ENCODE measurements around the gene CWF19L2. TPM values are rescaled to one million over a fixed set of nuclear protein-coding genes. Genes with fewer than 3 reads are reported as not detected.

The CWF19L2 gene
- total RNA-seq, 1 donor from 2014 or later: 17.9 TPM

DNA sequence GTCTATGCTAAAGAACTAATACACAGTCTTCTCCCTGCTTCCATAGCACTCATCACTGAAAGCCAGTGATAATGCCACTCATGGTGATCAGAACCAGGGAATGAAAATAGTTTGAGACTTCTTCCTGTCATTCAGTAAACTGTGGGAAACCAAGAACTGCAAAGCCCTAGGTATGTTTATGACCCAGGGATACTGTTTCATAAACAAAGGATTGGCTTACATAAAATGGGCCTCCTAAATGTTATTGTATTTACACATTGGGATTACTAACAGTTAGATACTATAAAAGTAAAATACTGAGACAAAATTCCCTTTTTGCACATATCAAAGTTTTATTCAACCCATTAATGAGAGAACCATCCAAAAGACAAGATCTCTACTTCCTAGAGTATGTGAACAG, 21.3 kb upstream of the CWF19L2 start:
- no peaks in the 10 kb centered on the region for H3K4me1 Mint-ChIP-seq (ENCODE audit: low read depth)
- TF ChIP-seq, protein P1, sequence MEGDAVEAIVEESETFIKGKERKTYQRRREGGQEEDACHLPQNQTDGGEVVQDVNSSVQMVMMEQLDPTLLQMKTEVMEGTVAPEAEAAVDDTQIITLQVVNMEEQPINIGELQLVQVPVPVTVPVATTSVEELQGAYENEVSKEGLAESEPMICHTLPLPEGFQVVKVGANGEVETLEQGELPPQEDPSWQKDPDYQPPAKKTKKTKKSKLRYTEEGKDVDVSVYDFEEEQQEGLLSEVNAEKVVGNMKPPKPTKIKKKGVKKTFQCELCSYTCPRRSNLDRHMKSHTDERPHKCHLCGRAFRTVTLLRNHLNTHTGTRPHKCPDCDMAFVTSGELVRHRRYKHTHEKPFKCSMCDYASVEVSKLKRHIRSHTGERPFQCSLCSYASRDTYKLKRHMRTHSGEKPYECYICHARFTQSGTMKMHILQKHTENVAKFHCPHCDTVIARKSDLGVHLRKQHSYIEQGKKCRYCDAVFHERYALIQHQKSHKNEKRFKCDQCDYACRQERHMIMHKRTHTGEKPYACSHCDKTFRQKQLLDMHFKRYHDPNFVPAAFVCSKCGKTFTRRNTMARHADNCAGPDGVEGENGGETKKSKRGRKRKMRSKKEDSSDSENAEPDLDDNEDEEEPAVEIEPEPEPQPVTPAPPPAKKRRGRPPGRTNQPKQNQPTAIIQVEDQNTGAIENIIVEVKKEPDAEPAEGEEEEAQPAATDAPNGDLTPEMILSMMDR (IDR thresholded peaks at IDR 0.05; ENCODE audit: unreplicated experiment): no peak
- DNase-seq (ENCODE audit: low spot score, unreplicated experiment): no peak
- no peaks in the 10 kb centered on the region for H3K9me3 Mint-ChIP-seq (ENCODE audit: low read depth)
- H3K27me3 Mint-ChIP-seq: no peaks in the 10 kb centered on the region
- H3K36me3 Mint-ChIP-seq (ENCODE audit: insufficient read depth): no peaks in the 10 kb centered on the region
- H3K27ac Mint-ChIP-seq: no peak overlapping the region
- no peak overlapping the region for H3K4me3 Mint-ChIP-seq (ENCODE audit: low read depth)

DNA sequence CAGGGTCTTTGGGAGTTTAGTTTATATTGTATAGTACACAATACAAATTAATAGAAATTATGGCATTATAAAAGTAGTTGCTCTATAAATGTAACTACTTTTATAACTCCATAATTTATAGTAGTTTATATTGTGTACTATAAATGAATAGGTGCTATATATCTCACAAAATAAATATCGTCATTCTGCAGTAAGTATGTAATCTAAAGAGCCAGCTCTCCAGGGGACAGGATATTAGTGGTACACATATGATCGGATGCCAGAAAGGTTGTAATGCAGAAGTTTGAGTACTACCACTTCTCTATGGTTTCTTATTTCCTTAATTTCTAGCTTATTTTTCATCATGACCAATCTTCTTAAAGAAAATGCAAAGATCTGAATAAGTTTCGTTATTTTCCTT, 20.2 kb upstream of the CWF19L2 start:
- TF ChIP-seq, protein P1 (IDR thresholded peaks at IDR 0.05; ENCODE audit: unreplicated experiment): no peak

DNA sequence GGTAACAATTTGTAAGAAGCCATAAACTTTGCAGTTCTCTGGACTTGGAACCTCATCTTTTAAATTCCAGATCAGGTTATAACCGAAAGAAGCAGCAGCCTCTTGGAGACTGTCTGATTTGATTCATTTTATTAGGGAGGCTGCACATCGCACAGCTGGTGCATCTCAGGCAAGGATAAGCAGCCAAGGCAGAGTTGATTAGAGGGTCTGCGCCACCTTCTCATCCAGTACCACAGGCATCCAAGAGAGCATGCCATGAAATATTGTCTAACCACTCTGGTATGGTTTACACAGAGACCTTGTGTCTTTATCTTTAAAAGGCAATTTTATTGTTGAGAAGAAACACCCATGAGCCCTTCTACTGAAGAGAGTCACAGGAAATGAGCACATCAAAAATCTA, 16.2 kb upstream of the CWF19L2 start:
- H3K4me3 Mint-ChIP-seq (ENCODE audit: low read depth): no peak overlapping the region
- H3K27ac Mint-ChIP-seq: no peak overlapping the region

More for the DNA sequence above, 20.2 kb upstream of the CWF19L2 start:
- H3K36me3 Mint-ChIP-seq (ENCODE audit: insufficient read depth): no peaks in the 10 kb centered on the region
- no peak overlapping the region for H3K27ac Mint-ChIP-seq
- no peak for DNase-seq (ENCODE audit: low spot score, unreplicated experiment)
- no peaks in the 10 kb centered on the region for H3K4me1 Mint-ChIP-seq (ENCODE audit: low read depth)
- H3K27me3 Mint-ChIP-seq: no peaks in the 10 kb centered on the region
- H3K9me3 Mint-ChIP-seq (ENCODE audit: low read depth): no peaks in the 10 kb centered on the region
- H3K4me3 Mint-ChIP-seq (ENCODE audit: low read depth): no peak overlapping the region

DNA sequence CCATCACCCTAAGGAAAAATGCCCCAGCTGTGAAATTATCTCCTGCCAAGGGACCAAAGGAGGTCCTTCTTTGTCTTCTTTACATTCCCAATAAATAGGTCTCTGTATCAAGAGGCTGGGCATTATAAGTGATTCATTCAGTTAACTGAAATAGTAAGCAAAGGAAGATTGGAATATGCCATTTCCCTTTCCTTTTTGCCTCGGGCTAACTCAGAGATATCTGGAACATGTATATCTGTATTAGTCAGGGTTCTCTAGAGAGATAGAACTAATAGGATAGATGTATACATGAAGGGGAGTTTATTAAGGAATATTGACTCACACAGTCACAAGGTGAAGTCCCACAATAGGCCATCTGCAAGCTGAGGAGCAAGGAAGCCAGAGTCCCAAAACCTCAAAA, 15.3 kb upstream of the CWF19L2 start:
- Mint-ChIP-seq H3K27ac (no peak overlapping the region), H3K27me3 (peaks cover 6% of the 10 kb centered on the region), H3K9me3 (ENCODE audit: low read depth) (no peaks in the 10 kb centered on the region), H3K36me3 (ENCODE audit: insufficient read depth) (no peaks in the 10 kb centered on the region), H3K4me1 (ENCODE audit: low read depth) (no peaks in the 10 kb centered on the region), H3K4me3 (ENCODE audit: low read depth) (no peak overlapping the region)
- TF ChIP-seq, protein P1 (IDR thresholded peaks at IDR 0.05; ENCODE audit: unreplicated experiment): no peak
- DNase-seq (ENCODE audit: low spot score, unreplicated experiment): no peak

More for the DNA sequence above, 16.2 kb upstream of the CWF19L2 start:
- DNase-seq (ENCODE audit: low spot score, unreplicated experiment): no peak
- TF ChIP-seq, protein P1 (IDR thresholded peaks at IDR 0.05; ENCODE audit: unreplicated experiment): no peak
- peaks cover 3% of the 10 kb centered on the region for H3K27me3 Mint-ChIP-seq
- no peaks in the 10 kb centered on the region for H3K9me3 Mint-ChIP-seq (ENCODE audit: low read depth)
- H3K4me1 Mint-ChIP-seq (ENCODE audit: low read depth): no peaks in the 10 kb centered on the region
- H3K36me3 Mint-ChIP-seq (ENCODE audit: insufficient read depth): no peaks in the 10 kb centered on the region

DNA sequence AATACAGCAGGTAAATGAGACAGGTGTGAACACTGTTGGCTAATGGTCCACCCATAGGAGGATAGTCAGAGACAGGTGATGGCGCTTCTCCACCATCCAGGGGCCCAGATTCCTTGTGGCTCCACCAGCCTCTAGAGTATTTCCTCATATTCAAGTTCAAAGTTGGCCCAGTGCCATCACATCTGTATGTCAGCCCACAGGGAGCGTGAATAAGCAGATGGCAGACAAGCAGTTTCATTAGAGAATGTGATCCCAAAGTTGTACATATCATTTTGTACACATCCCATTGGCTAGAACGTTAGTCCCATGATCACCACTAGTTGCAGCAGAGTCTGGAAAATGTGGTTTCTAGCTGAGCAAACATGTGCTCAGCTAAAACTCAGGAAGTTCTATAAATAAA, 11.0 kb upstream of the CWF19L2 start:
- Mint-ChIP-seq H3K36me3 (ENCODE audit: insufficient read depth) (no peaks in the 10 kb centered on the region), H3K27me3 (peaks cover 18% of the 10 kb centered on the region), H3K4me1 (ENCODE audit: low read depth) (no peaks in the 10 kb centered on the region), H3K27ac (no peak overlapping the region), H3K4me3 (ENCODE audit: low read depth) (no peak overlapping the region), H3K9me3 (ENCODE audit: low read depth) (peaks cover 5% of the 10 kb centered on the region)
- TF ChIP-seq, protein P1 (IDR thresholded peaks at IDR 0.05; ENCODE audit: unreplicated experiment): no peak
- DNase-seq (ENCODE audit: low spot score, unreplicated experiment): no peak
